Measurements from ENCODE around the gene CCDC88A.

GRCh38 chr2:55363636-55364035 lies 56.0 kb downstream of the CCDC88A start:
- TF ChIP-seq CTCF (conservative IDR thresholded peaks at IDR 0.05) (no peak), EZH2 (IDR thresholded peaks at IDR 0.05; ENCODE audit: low read depth) (no peak)
